Esophagus muscularis mucosa (tissue), 4 donors: ENCODE data around the gene CDC6. TPM values are rescaled to one million over a fixed set of nuclear protein-coding genes. Genes with fewer than 3 reads are reported as not detected.

Experiments
- DNase-seq: peaks from one replicate; pipeline ENCODE4 v3.0.0-alpha.2; 2017; ENCODE audit errors: extremely low spot score
- H3K27ac ChIP-seq, 4 donors: fragments of 200-600 bp; sonication (generic); replicated peaks in 1 of 4; 1 replicate in 3 of 4; 2 replicates in 1 of 4; pipeline ENCODE4 v1.5.1; 2016 to 2019; ENCODE audit warnings: mild to moderate bottlenecking in 1 of 4
- H3K27me3 ChIP-seq, 4 donors: fragments of 200-600 bp; sonication (generic); one replicate each; pipeline versions ENCODE4 v1.5.1 to v1.6.0; 2016 to 2019
- H3K36me3 ChIP-seq, 4 donors: fragments of 200-600 bp; sonication (generic); one replicate each; pipeline ENCODE4 v1.5.1; 2016 to 2019
- H3K4me1 ChIP-seq, 4 donors: fragments of 200-600 bp; sonication (generic); one replicate each; pipeline ENCODE4 v1.5.1; 2016 to 2019
- H3K4me3 ChIP-seq, 4 donors: fragments of 200-600 bp; sonication (generic); 1 replicate in 2 of 4; 2 replicates in 2 of 4; pipeline ENCODE4 v1.5.1; 2016 to 2019; ENCODE audit warnings: mild to moderate bottlenecking in 4 of 4, moderate library complexity in 1 of 4
- H3K9me3 ChIP-seq, 4 donors: fragments of 200-600 bp; sonication (generic); 1 replicate in 3 of 4; 2 replicates in 1 of 4; pipeline ENCODE4 v1.5.1; 2016 to 2019
- EP300 ChIP-seq: sonication (generic); formaldehyde crosslinking; IDR thresholded peaks from one replicate; pipeline ENCODE4 v1.6.1; 2017; ENCODE audit warnings: antibody characterized with exemption
- POLR2A ChIP-seq: fragments of 450-650 bp; IDR thresholded peaks from one replicate; pipeline ENCODE4 v1.6.1; 2017; ENCODE audit warnings: antibody characterized with exemption, moderate library complexity, mild to moderate bottlenecking, low read depth
- POLR2AphosphoS5 ChIP-seq, 2 donors: sonication (generic); formaldehyde crosslinking; IDR thresholded peaks; one replicate each; pipeline ENCODE4 v1.6.1; 2017; ENCODE audit warnings: antibody characterized with exemption in 2 of 2
- WGBS: methylation state at CpG from one replicate; pipeline ENCODE4 v1.1.5; 2018; 5-methylcytosine and 5-hydroxymethylcytosine counted together
- intact Hi-C: fragments of 100-400 bp; cut with DNase I; formaldehyde crosslinking; loops from one replicate; pipeline ENCODE4 v1.15.1; 2023
- total RNA-seq, 4 donors: library from RNA; depleted of rRNA; stranded (reverse); fragments of >200 nt; gene quantifications; one replicate each; pipeline versions ENCODE4 v1.1.0 to v1.2.1, GENCODE V29; 2016
- TF ChIP-seq, protein P1 (sequence below), 3 experiments: fragments of 200-600 bp in 2 of 3; fragments of 450-650 bp in 1 of 3; sonication (generic) in 2 of 3; IDR thresholded peaks; one replicate each; pipeline ENCODE4 v1.5.1; 2017 to 2019; ENCODE audit warnings: antibody characterized with exemption in 3 of 3, mild to moderate bottlenecking in 2 of 3, moderate library complexity in 1 of 3

The CDC6 gene
- total RNA-seq, 4 donors from 2014 or later = 0.32 to 0.83 (median 0.44) TPM

DNA sequence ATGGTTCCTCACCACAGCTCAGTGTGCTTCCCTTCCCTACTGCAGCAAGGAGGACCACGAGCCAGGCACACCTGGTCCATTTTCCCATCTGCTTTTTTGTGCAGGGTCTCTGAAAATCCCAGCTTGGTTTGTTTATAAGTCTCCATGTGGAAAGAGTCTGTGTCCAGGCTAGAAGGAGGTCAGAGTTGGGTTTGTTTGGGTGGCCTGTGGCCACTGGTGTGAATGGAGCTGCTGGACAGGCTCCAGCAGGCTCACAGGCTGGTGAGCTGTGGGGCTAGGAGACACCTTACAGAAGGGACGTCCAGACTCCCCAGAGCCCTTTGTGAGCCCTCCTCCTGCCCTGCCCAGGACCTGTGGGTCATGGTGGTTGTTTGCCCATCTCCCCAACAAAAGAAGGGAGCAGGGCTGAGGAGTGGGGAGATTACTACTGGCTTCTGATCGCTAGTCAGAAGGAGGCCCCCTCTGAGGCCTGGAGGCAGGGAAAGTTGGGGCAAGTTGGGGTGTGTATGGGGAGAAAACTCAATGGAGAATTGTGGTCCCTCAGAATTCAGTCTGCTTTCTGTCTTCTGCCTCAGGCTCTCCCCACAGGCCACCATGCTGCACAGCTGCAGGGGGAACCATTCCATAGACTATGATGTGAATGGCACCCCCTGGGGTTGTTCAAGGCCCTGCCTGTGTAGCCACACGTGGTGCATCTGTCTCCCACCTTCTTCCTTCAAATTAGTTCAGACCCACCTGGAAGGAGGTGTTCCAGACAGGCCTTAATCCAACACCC, 25.4 kb downstream of the CDC6 start:
- WGBS = 58% methylated on average over 4 of the region's 4 CpGs
- H3K27me3 ChIP-seq = no peaks in the 10 kb centered on the region
- TF ChIP-seq POLR2AphosphoS5 (IDR thresholded peaks at IDR 0.05) = no peak
- TF ChIP-seq EP300 = no peak
- no peak for TF ChIP-seq POLR2A
- TF ChIP-seq, protein P1, sequence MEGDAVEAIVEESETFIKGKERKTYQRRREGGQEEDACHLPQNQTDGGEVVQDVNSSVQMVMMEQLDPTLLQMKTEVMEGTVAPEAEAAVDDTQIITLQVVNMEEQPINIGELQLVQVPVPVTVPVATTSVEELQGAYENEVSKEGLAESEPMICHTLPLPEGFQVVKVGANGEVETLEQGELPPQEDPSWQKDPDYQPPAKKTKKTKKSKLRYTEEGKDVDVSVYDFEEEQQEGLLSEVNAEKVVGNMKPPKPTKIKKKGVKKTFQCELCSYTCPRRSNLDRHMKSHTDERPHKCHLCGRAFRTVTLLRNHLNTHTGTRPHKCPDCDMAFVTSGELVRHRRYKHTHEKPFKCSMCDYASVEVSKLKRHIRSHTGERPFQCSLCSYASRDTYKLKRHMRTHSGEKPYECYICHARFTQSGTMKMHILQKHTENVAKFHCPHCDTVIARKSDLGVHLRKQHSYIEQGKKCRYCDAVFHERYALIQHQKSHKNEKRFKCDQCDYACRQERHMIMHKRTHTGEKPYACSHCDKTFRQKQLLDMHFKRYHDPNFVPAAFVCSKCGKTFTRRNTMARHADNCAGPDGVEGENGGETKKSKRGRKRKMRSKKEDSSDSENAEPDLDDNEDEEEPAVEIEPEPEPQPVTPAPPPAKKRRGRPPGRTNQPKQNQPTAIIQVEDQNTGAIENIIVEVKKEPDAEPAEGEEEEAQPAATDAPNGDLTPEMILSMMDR (IDR thresholded peaks at IDR 0.05) = no peak
- no peaks in the 10 kb centered on the region for H3K36me3 ChIP-seq
- H3K9me3 ChIP-seq = no peaks in the 10 kb centered on the region
- no peak for DNase-seq
- intact Hi-C loops = no loop called here
- peaks cover 97 to 98% (median 98%) of the 10 kb centered on the region in 4 donors for H3K4me1 ChIP-seq
- H3K4me3 ChIP-seq = no peak overlapping the region
- H3K27ac ChIP-seq = peak overlapping the region; percentile 94 to 98 (median 96)

DNA sequence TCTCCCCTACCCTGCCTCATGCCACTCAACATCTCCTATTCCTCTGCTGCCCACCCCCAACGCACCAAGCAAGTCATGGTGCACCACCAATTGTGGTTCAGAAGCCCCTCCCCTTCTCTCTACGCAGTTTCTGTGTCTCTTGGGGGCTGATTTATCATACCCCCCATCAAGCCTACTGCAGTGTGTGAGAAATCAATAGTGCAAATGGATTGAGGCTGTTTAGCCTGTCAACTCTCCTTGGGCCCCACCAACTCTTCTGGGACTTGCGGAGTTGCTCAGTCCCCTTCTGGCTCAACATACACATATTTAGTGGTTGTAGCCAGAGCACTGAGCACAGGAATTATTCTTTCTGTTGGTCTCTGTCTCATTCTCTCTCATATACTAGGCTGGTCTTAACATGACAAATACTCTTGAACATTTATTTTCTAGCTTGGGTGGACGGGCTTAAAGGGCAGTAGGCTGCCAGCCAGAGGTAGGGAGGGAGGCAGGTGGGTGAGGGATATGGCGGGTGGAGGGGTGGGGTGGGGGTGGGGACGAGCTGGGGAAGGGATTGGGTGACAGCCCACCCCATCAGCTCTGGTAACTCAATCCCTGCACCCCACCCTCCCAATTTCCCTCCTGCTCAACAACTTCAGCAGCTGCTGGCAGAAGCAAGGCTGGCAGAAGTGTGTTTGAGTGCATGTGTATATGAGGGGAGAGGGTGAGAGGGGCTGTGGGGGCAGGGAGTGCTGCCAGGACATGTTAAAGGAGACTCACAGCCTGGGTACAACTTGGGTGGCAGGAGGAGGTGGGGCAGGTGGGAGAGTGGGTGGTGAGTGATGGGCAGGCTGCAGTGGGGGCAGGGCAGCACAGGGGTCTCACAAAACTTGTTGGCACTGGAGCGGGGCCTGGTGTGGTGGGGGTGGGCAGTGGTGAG, 26.2 kb downstream of the CDC6 start:
- H3K4me3 ChIP-seq = no peak overlapping the region
- peaks cover 92 to 95% (median 94%) of the 10 kb centered on the region in 4 donors for H3K4me1 ChIP-seq
- no peak for DNase-seq
- no peaks in the 10 kb centered on the region for H3K27me3 ChIP-seq
- H3K27ac ChIP-seq = peak overlapping the region; percentile 94 to 98 (median 96)
- H3K36me3 ChIP-seq = no peaks in the 10 kb centered on the region
- no peak for TF ChIP-seq EP300
- TF ChIP-seq POLR2AphosphoS5 (IDR thresholded peaks at IDR 0.05) = no peak
- WGBS = 46% methylated on average over 6 of the region's 7 CpGs
- intact Hi-C loops = no loop called here
- H3K9me3 ChIP-seq = no peaks in the 10 kb centered on the region

DNA sequence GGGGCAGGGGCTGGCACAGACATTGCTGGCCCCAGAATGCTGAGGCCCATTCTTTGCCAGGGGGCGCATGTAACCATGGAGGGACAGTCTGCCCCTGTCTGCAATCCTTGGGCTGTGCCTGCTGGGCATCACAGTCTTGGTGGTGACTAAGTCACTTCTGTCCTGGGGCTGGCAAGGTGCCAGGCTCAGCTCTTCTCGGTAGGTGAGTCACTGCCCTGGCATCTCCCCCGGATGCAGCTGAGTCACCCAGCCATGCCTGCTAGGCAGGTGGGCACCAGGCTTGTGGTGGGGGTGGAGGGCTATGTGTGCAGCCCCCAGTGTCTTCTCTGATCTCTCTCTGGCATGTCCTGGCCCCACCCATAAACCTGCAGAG, 26.9 kb downstream of the CDC6 start:
- no peak for DNase-seq
- intact Hi-C loops = no loop called here

DNA sequence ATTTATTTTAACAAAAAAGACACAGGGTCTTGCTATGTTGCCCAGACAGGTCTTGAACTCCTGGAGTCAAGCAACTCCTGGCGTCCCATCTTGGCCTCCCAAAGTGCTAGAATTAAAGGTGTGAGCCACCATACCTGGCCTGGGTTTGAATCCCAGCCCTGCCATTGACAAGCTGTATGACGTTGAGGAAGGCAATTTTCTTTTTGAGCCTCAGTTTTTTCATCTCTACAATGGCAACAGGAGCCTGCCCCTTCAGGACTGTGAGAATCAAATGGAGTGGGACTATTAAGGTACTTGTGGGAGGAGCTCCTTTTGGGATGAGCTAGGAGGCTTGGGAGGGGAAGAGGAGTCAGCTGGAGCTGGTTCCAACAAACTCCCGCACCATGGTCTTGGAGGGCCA, 27.5 kb downstream of the CDC6 start:
- TF ChIP-seq, protein P1 (IDR thresholded peaks at IDR 0.05) = no peak
- no peak for TF ChIP-seq EP300
- TF ChIP-seq POLR2A = no peak
- TF ChIP-seq POLR2AphosphoS5 (IDR thresholded peaks at IDR 0.05) = no peak
- Histone ChIP-seq H3K4me3 (no peak overlapping the region), H3K36me3 (no peaks in the 10 kb centered on the region), H3K27ac (peak overlapping the region; percentile 94 to 98 (median 96)), H3K9me3 (no peaks in the 10 kb centered on the region), H3K27me3 (no peaks in the 10 kb centered on the region), H3K4me1 (peaks cover 92 to 95% (median 94%) of the 10 kb centered on the region in 4 donors)
- intact Hi-C loops = no loop called here
- WGBS = 82% methylated on average over 2 of the region's 3 CpGs
- no peak for DNase-seq

More for the DNA sequence above, 26.9 kb downstream of the CDC6 start:
- Histone ChIP-seq H3K9me3 (no peaks in the 10 kb centered on the region), H3K27me3 (no peaks in the 10 kb centered on the region), H3K4me3 (no peak overlapping the region), H3K4me1 (peaks cover 92 to 95% (median 94%) of the 10 kb centered on the region in 4 donors), H3K27ac (peak overlapping the region; percentile 94 to 98 (median 96)), H3K36me3 (no peaks in the 10 kb centered on the region)
- 0% methylated on average over 1 of the region's 3 CpGs for WGBS
- no peak for TF ChIP-seq POLR2A
- TF ChIP-seq EP300 = no peak
- peak; percentile 76 to 86 for TF ChIP-seq POLR2AphosphoS5 (IDR thresholded peaks at IDR 0.05)

DNA sequence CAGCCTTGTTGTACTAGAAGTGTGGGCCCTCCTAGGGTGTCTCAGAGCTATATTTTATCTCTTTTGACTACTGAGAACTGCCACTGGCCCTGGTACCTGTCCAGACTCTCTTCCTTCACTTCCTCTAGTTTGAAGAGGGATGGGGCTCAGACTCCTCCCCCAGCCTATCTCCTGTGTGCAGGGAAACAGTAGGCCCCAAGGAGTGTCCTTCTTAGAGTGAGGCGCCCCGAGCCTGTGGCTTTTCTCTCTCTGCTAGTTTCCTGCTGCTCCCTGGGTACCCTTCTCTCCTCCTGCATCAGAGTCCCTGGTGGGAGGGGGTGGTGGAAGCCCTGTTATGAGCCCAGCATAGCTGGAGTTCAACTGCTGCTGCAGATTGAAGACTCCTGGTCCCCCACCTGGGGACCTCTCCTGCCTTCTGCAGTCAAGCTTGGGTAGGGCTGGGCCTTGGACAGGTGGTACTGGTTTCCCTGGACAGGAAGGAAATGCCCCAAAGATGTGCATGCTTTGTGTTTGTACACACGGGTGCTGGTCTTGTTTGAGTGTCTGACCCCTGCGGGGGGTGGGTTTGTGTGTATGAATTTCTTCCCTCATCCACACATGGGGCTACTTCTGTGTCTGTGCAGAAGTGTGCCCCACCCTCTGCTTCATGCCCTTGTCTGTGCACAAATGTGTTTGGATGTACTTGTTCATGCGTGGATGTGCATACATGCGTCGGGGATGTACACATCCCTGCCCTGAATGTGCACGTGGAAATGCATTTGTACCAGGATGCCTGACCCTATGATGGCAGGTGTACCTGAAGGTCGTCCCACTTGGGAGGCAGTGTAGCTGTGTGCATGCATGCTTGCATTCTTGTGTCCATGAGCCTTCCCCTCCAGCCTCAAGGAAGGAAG, 28.2 kb downstream of the CDC6 start:
- 62% methylated on average over 7 of the region's 9 CpGs for WGBS
- no peak for TF ChIP-seq POLR2A
- Histone ChIP-seq H3K27me3 (no peaks in the 10 kb centered on the region), H3K9me3 (no peaks in the 10 kb centered on the region), H3K36me3 (no peaks in the 10 kb centered on the region), H3K4me3 (peak overlapping the region; percentile 90 to 99 (median 94)), H3K4me1 (peaks cover 92 to 95% (median 94%) of the 10 kb centered on the region in 4 donors), H3K27ac (peak overlapping the region; percentile 94 to 98 (median 96))
- DNase-seq = no peak
- intact Hi-C loops = loop anchor here (2.0 kb wide), 1 partner anchor 27 kb away; no protein-coding TSS in a partner anchor
